HepG2 (cell line): Measurements from ENCODE around the gene FRMD3. TPM values are rescaled to one million over a fixed set of nuclear protein-coding genes. Genes with fewer than 3 reads are reported as not detected.

ENCODE experiments used
- ADNP ChIP-seq: sonication (generic); formaldehyde crosslinking; IDR thresholded peaks from 2 replicates; pipeline ENCODE4 v1.4.0; 2020; ENCODE audit warnings: missing genetic modification reagents
- ARID4A ChIP-seq: sonication (generic); formaldehyde crosslinking; IDR thresholded peaks from 2 replicates; pipeline ENCODE4 v1.5.0; 2020; ENCODE audit warnings: mild to moderate bottlenecking, missing genetic modification reagents, borderline replicate concordance
- HMGXB4 ChIP-seq, 2 experiments: sonication (generic) in 1 of 2; formaldehyde crosslinking in 1 of 2; IDR thresholded peaks; 2 replicates each; pipeline versions ENCODE4 v1.4.0 to v1.6.1; 2018 to 2020; ENCODE audit warnings: missing genetic modification reagents in 2 of 2, borderline replicate concordance in 1 of 2, low read depth in 1 of 2, mild to moderate bottlenecking in 1 of 2, missing biosample characterization in 1 of 2
- IRX3 ChIP-seq: sonication (generic); formaldehyde crosslinking; IDR thresholded peaks from 2 replicates; pipeline ENCODE4 v1.8.1; 2023; ENCODE audit warnings: mild to moderate bottlenecking, low read depth, missing genetic modification reagents, borderline replicate concordance
- MAFK ChIP-seq, 2 experiments: IDR thresholded peaks in 1 of 2; conservative IDR thresholded peaks in 1 of 2; 2 replicates each; pipeline ENCODE4 v1.6.1; 2011; ENCODE audit warnings: improper control_type of control experiment in 2 of 2, low read length in 2 of 2
- MATR3 ChIP-seq: sonication (generic); formaldehyde crosslinking; IDR thresholded peaks from 2 replicates; pipeline ENCODE4 v1.4.0; 2020; ENCODE audit warnings: missing genetic modification reagents
- NCOA2 ChIP-seq: sonication (generic); formaldehyde crosslinking; IDR thresholded peaks from 2 replicates; pipeline ENCODE4 v1.8.0; 2022; ENCODE audit warnings: inconsistent platforms
- NFRKB ChIP-seq: fragments of 450-650 bp; IDR thresholded peaks from 2 replicates; pipeline ENCODE4 v1.6.1; 2017
- NR2C2 ChIP-seq: sonication (generic); formaldehyde crosslinking; IDR thresholded peaks from 2 replicates; pipeline ENCODE4 v1.4.0; 2020; ENCODE audit warnings: missing genetic modification reagents, mild to moderate bottlenecking, moderate library complexity, borderline replicate concordance
- RARA ChIP-seq: IDR thresholded peaks from 2 replicates; pipeline ENCODE4 v1.6.1; 2016; ENCODE audit warnings: missing genetic modification reagents, missing compliant biosample characterization
- RXRB ChIP-seq: IDR thresholded peaks from 2 replicates; pipeline ENCODE4 v1.6.1; 2016; ENCODE audit warnings: borderline replicate concordance, missing genetic modification reagents, missing compliant biosample characterization
- SOX6 ChIP-seq, 2 experiments: fragments of 450-650 bp in 1 of 2; sonication (generic) in 1 of 2; formaldehyde crosslinking in 1 of 2; IDR thresholded peaks; 2 replicates each; pipeline versions ENCODE4 v1.4.0 to v1.6.1; 2017 to 2020; ENCODE audit warnings: antibody characterized with exemption in 1 of 2, mild to moderate bottlenecking in 1 of 2, missing genetic modification reagents in 1 of 2
- SYNCRIP ChIP-seq: fragments of 200-400 bp; formaldehyde crosslinking; IDR thresholded peaks from 2 replicates; pipeline ENCODE4 v1.6.1; 2018; ENCODE audit warnings: mild to moderate bottlenecking, low read depth, low read length; ENCODE audit not compliant: insufficient read depth
- WIZ ChIP-seq: sonication (generic); formaldehyde crosslinking; IDR thresholded peaks from 2 replicates; pipeline ENCODE4 v1.5.1; 2020; ENCODE audit warnings: mild to moderate bottlenecking, missing genetic modification reagents
- ZNF17 ChIP-seq: sonication (generic); formaldehyde crosslinking; IDR thresholded peaks from 2 replicates; pipeline ENCODE4 v1.5.0; 2020; ENCODE audit warnings: mild to moderate bottlenecking, missing genetic modification reagents
- ZNF331 ChIP-seq: sonication (generic); formaldehyde crosslinking; IDR thresholded peaks from 2 replicates; pipeline ENCODE4 v1.4.0; 2020; ENCODE audit warnings: missing genetic modification reagents
- ZNF367 ChIP-seq: sonication (generic); formaldehyde crosslinking; IDR thresholded peaks from 2 replicates; pipeline ENCODE4 v1.4.0; 2020; ENCODE audit warnings: missing genetic modification reagents, borderline replicate concordance
- polyA plus RNA-seq, 8 experiments: library from polyadenylated mRNA; depleted of rRNA in 3 of 8; stranded (reverse) in 7 of 8; unstranded in 1 of 8; fragments of >200 nt; fragmentation: Illumina TruSeq in 4 of 8; extraction: Trizol in 4 of 8; gene quantifications; 2 replicates each; pipeline versions ENCODE4 v1.2.1 to v1.2.3, GENCODE V29; 2011 to 2016; ENCODE audit warnings: low read depth in 4 of 8, missing spikeins in 1 of 8, mixed read lengths in 1 of 8; ENCODE audit not compliant: insufficient read depth in 1 of 8
- total RNA-seq, 5 experiments: library from RNA; depleted of rRNA; stranded (reverse); fragments of >200 nt; fragmentation: Illumina TruSeq; extraction: Trizol; gene quantifications; 2 replicates each; pipeline ENCODE4 v1.2.3, GENCODE V29; 2016; ENCODE audit warnings: low read depth in 1 of 5
- TF ChIP-seq, protein P1 (sequence below): sonication (generic); formaldehyde crosslinking; IDR thresholded peaks from 2 replicates; pipeline ENCODE4 v1.5.0; 2020; ENCODE audit warnings: mild to moderate bottlenecking, missing genetic modification reagents
- TF ChIP-seq, protein P2 (sequence below): sonication (generic); formaldehyde crosslinking; IDR thresholded peaks from 2 replicates; pipeline ENCODE4 v1.4.0; 2020; ENCODE audit warnings: mild to moderate bottlenecking, missing genetic modification reagents

FRMD3 gene
- total and polyA plus RNA-seq, 2 of the 13 experiments (the other 11 are each of a cell fraction or from before 2014, with no cell fraction given) = 3.2 to 7.7 TPM

GRCh38 chr9:83431101-83432060 is 106.8 kb downstream of the FRMD3 start (continued):
- TF ChIP-seq, protein P1, sequence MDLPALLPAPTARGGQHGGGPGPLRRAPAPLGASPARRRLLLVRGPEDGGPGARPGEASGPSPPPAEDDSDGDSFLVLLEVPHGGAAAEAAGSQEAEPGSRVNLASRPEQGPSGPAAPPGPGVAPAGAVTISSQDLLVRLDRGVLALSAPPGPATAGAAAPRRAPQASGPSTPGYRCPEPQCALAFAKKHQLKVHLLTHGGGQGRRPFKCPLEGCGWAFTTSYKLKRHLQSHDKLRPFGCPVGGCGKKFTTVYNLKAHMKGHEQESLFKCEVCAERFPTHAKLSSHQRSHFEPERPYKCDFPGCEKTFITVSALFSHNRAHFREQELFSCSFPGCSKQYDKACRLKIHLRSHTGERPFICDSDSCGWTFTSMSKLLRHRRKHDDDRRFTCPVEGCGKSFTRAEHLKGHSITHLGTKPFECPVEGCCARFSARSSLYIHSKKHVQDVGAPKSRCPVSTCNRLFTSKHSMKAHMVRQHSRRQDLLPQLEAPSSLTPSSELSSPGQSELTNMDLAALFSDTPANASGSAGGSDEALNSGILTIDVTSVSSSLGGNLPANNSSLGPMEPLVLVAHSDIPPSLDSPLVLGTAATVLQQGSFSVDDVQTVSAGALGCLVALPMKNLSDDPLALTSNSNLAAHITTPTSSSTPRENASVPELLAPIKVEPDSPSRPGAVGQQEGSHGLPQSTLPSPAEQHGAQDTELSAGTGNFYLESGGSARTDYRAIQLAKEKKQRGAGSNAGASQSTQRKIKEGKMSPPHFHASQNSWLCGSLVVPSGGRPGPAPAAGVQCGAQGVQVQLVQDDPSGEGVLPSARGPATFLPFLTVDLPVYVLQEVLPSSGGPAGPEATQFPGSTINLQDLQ = no peak
- TF ChIP-seq NFRKB (no peak), MAFK (conservative IDR thresholded peaks at IDR 0.05 in 1 of 2, IDR thresholded peaks at IDR 0.05 in 1 of 2; ENCODE audit: low read length in 2 of 2) (no peak), SOX6 (IDR thresholded peaks at IDR 0.05) (no peak), SOX6 (CRISPR knock-in tag; IDR thresholded peaks at IDR 0.05) (peak; percentile 31; the same call in 1 of the 2 replicates), HMGXB4 (CRISPR knock-in tag; IDR thresholded peaks at IDR 0.05; ENCODE audit: borderline replicate concordance in 1 of 2, low read depth in 1 of 2) (0 out of 4 replicates have a peak, but pooled peaks of 1 of the 2 experiments have one; percentile 16), NR2C2 (CRISPR knock-in tag) (no peak), ZNF17 (CRISPR knock-in tag) (no peak), IRX3 (CRISPR knock-in tag) (no peak), SYNCRIP (no peak), ZNF331 (CRISPR knock-in tag) (0 out of 2 replicates have a peak, but pooled peaks have one; percentile 37), RARA (CRISPR knock-in tag) (peak; percentile 74), ARID4A (CRISPR knock-in tag) (0 out of 2 replicates have a peak, but pooled peaks have one; percentile 14), RXRB (CRISPR knock-in tag) (peak; percentile 63; the same call in 1 of the 2 replicates), ADNP (CRISPR knock-in tag) (no peak), WIZ (CRISPR knock-in tag) (no peak), ZNF367 (CRISPR knock-in tag) (no peak), NCOA2 (CRISPR knock-in tag) (peak; percentile 61), MATR3 (no peak)
- TF ChIP-seq, protein P2, sequence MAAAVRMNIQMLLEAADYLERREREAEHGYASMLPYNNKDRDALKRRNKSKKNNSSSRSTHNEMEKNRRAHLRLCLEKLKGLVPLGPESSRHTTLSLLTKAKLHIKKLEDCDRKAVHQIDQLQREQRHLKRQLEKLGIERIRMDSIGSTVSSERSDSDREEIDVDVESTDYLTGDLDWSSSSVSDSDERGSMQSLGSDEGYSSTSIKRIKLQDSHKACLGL (CRISPR knock-in tag) = no peak
